Esophagus muscularis mucosa (tissue), 3 donors: ENCODE data around the gene EHF.

Experiments
- CTCF ChIP-seq, 3 experiments: fragments of 200-600 bp in 2 of 3; fragments of 450-650 bp in 1 of 3; sonication (generic) in 2 of 3; IDR thresholded peaks; one replicate each; pipeline ENCODE4 v1.5.1; 2017 to 2019; ENCODE audit warnings: antibody characterized with exemption in 3 of 3, mild to moderate bottlenecking in 2 of 3, moderate library complexity in 1 of 3
- POLR2A ChIP-seq: fragments of 450-650 bp; IDR thresholded peaks from one replicate; pipeline ENCODE4 v1.6.1; 2017; ENCODE audit warnings: antibody characterized with exemption, moderate library complexity, mild to moderate bottlenecking, low read depth
- POLR2AphosphoS5 ChIP-seq, 2 donors: sonication (generic); formaldehyde crosslinking; IDR thresholded peaks; one replicate each; pipeline ENCODE4 v1.6.1; 2017; ENCODE audit warnings: antibody characterized with exemption in 2 of 2

- TF ChIP-seq POLR2AphosphoS5 (IDR thresholded peaks at IDR 0.05) (no peak), CTCF (IDR thresholded peaks at IDR 0.05) (no peak), POLR2A (no peak)
Observed at GRCh38 chr11:34623463-34623862, 2.6 kb downstream of the EHF start.
